ENCODE results near the gene GLOD4. TPM values are rescaled to one million over a fixed set of nuclear protein-coding genes. Genes with fewer than 3 reads are reported as not detected.
"Not testable (repeated sequence)": the region's sequence is repeated elsewhere in the genome, so short reads cannot be mapped to it uniquely, and the experiment has no call there.

The GLOD4 gene
- total RNA-seq, 2 experiments from 2014 or later = 48.4 to 79.7 TPM

GRCh38 chr17:830381-830780 is 48.3 kb upstream of the GLOD4 start:
- intact Hi-C loops (cut with micrococcal nuclease; ENCODE audit: unreplicated experiment) = no loop called here
- H3K79me2 ChIP-seq (ENCODE audit: insufficient read depth, low read depth, low read length) = no peaks in the 10 kb centered on the region
- no peaks in the 10 kb centered on the region for H3K9me2 ChIP-seq (ENCODE audit: insufficient read depth, low read length)
- no peak overlapping the region for H3K27ac ChIP-seq (ENCODE audit: low read depth, low read length, poor library complexity, severe bottlenecking)
- no peaks in the 10 kb centered on the region for H3K36me3 ChIP-seq (ENCODE audit: insufficient read depth, low read length)
- POLR2A ChIA-PET = no interaction called here
- TF ChIP-seq, protein P1, sequence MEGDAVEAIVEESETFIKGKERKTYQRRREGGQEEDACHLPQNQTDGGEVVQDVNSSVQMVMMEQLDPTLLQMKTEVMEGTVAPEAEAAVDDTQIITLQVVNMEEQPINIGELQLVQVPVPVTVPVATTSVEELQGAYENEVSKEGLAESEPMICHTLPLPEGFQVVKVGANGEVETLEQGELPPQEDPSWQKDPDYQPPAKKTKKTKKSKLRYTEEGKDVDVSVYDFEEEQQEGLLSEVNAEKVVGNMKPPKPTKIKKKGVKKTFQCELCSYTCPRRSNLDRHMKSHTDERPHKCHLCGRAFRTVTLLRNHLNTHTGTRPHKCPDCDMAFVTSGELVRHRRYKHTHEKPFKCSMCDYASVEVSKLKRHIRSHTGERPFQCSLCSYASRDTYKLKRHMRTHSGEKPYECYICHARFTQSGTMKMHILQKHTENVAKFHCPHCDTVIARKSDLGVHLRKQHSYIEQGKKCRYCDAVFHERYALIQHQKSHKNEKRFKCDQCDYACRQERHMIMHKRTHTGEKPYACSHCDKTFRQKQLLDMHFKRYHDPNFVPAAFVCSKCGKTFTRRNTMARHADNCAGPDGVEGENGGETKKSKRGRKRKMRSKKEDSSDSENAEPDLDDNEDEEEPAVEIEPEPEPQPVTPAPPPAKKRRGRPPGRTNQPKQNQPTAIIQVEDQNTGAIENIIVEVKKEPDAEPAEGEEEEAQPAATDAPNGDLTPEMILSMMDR (conservative IDR thresholded peaks at IDR 0.05; ENCODE audit: low read length) = no peak
- BruUV-seq (replicated peaks) = no TSS peak
- no peaks in the 10 kb centered on the region for H3K4me1 ChIP-seq (ENCODE audit: insufficient read depth, low read length, poor library complexity, severe bottlenecking)
- no peak overlapping the region for H3K4me2 ChIP-seq (ENCODE audit: low read length)
- H3K4me3 ChIP-seq (ENCODE audit: low read depth, low read length, poor library complexity, severe bottlenecking) = no peak overlapping the region
- H4K20me1 ChIP-seq (ENCODE audit: insufficient read depth, low read length) = no peaks in the 10 kb centered on the region
- no peaks in the 10 kb centered on the region for H3K9me3 ChIP-seq (ENCODE audit: low read length)
- DNase-seq (ENCODE audit: low spot score) = no peak
- H2AFZ ChIP-seq (ENCODE audit: low read length) = no peak overlapping the region
- CTCF ChIA-PET (ENCODE audit: unreplicated experiment) = no interaction called here

- H3K4me2 ChIP-seq (ENCODE audit: low read length); intact Hi-C loops (cut with micrococcal nuclease; ENCODE audit: unreplicated experiment); H2AFZ ChIP-seq (ENCODE audit: low read length): not testable (repeated sequence)
These were observed 47.5 kb upstream of the GLOD4 start for GRCh38 chr17:829614-830013.

DNA sequence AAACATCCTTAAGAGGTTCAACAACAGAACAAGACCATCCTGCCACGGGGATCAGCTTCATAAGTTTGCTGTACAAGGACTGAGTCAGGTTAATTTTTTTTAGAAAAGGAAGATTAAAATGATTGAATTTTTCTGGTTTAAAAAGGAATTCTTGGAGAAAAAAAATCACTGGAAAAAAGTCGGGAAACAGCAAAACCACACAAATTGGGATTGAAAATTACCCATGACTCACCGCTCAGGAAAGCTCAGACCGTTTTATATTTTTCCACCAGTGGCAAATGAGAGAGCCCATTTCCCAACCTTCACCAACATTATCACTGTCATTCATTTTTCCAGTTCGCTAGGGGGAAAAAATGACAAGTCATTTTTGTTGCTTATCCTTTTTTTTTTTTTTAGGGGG is 46.7 kb upstream of the GLOD4 start:
- DNase-seq (ENCODE audit: low spot score) = no peak
- intact Hi-C loops (cut with micrococcal nuclease; ENCODE audit: unreplicated experiment) = no loop called here
- Histone ChIP-seq H3K9me2 (ENCODE audit: insufficient read depth, low read length) (no peaks in the 10 kb centered on the region), H3K27ac (ENCODE audit: low read depth, low read length, poor library complexity, severe bottlenecking) (no peak overlapping the region), H4K20me1 (ENCODE audit: insufficient read depth, low read length) (no peaks in the 10 kb centered on the region), H3K79me2 (ENCODE audit: insufficient read depth, low read depth, low read length) (no peaks in the 10 kb centered on the region), H3K4me1 (ENCODE audit: insufficient read depth, low read length, poor library complexity, severe bottlenecking) (no peaks in the 10 kb centered on the region), H3K36me3 (ENCODE audit: insufficient read depth, low read length) (no peaks in the 10 kb centered on the region), H3K4me2 (ENCODE audit: low read length) (no peak overlapping the region), H2AFZ (ENCODE audit: low read length) (no peak overlapping the region), H3K9me3 (ENCODE audit: low read length) (no peaks in the 10 kb centered on the region), H3K4me3 (ENCODE audit: low read depth, low read length, poor library complexity, severe bottlenecking) (no peak overlapping the region)
- ChIA-PET POLR2A (no interaction called here), CTCF (ENCODE audit: unreplicated experiment) (no interaction called here)
- TF ChIP-seq, protein P1 (conservative IDR thresholded peaks at IDR 0.05; ENCODE audit: low read length) = no peak
- no peak for TF ChIP-seq EZH2phosphoT487 (IDR thresholded peaks at IDR 0.05; ENCODE audit: borderline replicate concordance, low read depth, low read length)
- BruUV-seq (replicated peaks) = no TSS peak

More at GRCh38 chr17:829614-830013, 47.5 kb upstream of the GLOD4 start:
- H3K9me2 ChIP-seq (ENCODE audit: insufficient read depth, low read length); H4K20me1 ChIP-seq (ENCODE audit: insufficient read depth, low read length); H3K9me3 ChIP-seq (ENCODE audit: low read length); H3K36me3 ChIP-seq (ENCODE audit: insufficient read depth, low read length); BruUV-seq (replicated peaks); H3K79me2 ChIP-seq (ENCODE audit: insufficient read depth, low read depth, low read length); DNase-seq (ENCODE audit: low spot score); H3K4me1 ChIP-seq (ENCODE audit: insufficient read depth, low read length, poor library complexity, severe bottlenecking); CTCF ChIA-PET (ENCODE audit: unreplicated experiment); H3K27ac ChIP-seq (ENCODE audit: low read depth, low read length, poor library complexity, severe bottlenecking); H3K4me3 ChIP-seq (ENCODE audit: low read depth, low read length, poor library complexity, severe bottlenecking); POLR2A ChIA-PET: not testable (repeated sequence)
